WERI-Rb-1 (cell line): ENCODE results near the gene RRP36.
"Not testable (repeated sequence)": the region's sequence is repeated elsewhere in the genome, so short reads cannot be mapped to it uniquely, and the experiment has no call there.

Experiments
- DNase-seq: peaks from one replicate; pipeline ENCODE4 v3.0.0-alpha.2; 2020
- H3K27ac ChIP-seq: fragments of 250-450 bp; sonication (Bioruptor Pico); 2 replicates; pipeline ENCODE4 v1.5.1; 2020; ENCODE audit warnings: mild to moderate bottlenecking, moderate library complexity
- H3K27me3 ChIP-seq: fragments of 250-450 bp; sonication (Bioruptor Pico); 2 replicates; pipeline ENCODE4 v1.5.1; 2021; ENCODE audit warnings: mild to moderate bottlenecking, low read depth, moderate library complexity; ENCODE audit not compliant: insufficient read depth, severe bottlenecking
- H3K36me3 ChIP-seq: fragments of 250-450 bp; sonication (Bioruptor Pico); 2 replicates; pipeline ENCODE4 v1.5.1; 2020; ENCODE audit warnings: mild to moderate bottlenecking, moderate library complexity
- H3K4me3 ChIP-seq: 2 replicates; pipeline ENCODE4 v1.5.1; 2011; ENCODE audit warnings: low read depth, mild to moderate bottlenecking, control low read depth, low read length
- H3K9me3 ChIP-seq: fragments of 250-450 bp; sonication (Bioruptor Pico); 2 replicates; pipeline ENCODE4 v1.5.1; 2021; ENCODE audit warnings: mild to moderate bottlenecking, moderate library complexity; ENCODE audit not compliant: severe bottlenecking
- TF ChIP-seq, protein P1 (sequence below): IDR thresholded peaks from 2 replicates; pipeline ENCODE4 v1.5.1; 2011; ENCODE audit warnings: low read depth, mild to moderate bottlenecking, control low read depth, inconsistent platforms, low read length

RRP36 gene

DNA sequence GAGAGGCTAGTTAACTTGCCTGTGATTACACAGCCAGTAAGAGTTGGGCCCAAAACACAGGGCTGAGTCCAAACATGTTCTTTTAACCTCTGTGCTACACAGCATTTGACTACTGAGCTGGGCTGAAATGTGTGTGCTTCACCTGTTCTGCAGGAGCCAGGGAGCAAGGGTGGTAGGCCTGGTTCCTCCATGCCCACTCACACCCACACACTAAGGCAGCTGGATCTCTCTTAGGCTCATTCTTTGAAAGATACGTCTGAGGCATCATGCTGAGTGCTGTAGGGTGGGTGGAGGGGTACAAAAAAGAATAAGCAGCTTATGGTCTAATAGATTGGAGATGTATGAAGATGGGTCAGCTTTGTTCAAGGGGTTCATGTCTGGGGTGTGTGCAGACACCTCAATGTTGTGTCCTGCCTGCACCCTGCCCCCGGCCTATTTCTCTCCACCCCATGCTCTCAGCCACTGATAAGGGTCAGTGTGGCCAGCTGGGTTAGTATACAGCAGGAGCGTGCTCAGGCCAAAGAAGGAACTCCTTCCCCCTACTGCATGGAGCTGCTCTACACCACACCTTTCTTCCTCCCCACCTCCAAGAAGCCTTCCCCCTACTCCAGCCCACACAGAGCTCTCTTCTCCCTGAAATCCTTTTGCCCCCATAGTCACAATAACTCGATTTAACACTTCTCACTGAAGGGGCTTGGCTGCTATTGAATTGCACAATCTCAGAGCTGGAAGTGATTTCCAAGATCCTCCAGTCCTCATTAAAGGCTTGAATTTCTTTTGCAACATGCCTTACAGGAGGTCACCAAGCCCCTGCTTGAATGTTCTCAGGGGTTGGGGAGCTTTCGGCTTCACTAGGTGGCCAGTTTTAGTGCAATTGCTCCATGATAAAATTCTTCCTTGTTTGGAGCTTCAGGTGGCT lies 33.6 kb upstream of the RRP36 start:
- Histone ChIP-seq H3K27ac (no peak overlapping the region), H3K27me3 (no peaks in the 10 kb centered on the region), H3K36me3 (peaks cover 67% of the 10 kb centered on the region), H3K9me3 (no peaks in the 10 kb centered on the region), H3K4me3 (no peak overlapping the region)
- TF ChIP-seq, protein P1, sequence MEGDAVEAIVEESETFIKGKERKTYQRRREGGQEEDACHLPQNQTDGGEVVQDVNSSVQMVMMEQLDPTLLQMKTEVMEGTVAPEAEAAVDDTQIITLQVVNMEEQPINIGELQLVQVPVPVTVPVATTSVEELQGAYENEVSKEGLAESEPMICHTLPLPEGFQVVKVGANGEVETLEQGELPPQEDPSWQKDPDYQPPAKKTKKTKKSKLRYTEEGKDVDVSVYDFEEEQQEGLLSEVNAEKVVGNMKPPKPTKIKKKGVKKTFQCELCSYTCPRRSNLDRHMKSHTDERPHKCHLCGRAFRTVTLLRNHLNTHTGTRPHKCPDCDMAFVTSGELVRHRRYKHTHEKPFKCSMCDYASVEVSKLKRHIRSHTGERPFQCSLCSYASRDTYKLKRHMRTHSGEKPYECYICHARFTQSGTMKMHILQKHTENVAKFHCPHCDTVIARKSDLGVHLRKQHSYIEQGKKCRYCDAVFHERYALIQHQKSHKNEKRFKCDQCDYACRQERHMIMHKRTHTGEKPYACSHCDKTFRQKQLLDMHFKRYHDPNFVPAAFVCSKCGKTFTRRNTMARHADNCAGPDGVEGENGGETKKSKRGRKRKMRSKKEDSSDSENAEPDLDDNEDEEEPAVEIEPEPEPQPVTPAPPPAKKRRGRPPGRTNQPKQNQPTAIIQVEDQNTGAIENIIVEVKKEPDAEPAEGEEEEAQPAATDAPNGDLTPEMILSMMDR, result no peak
- DNase-seq, result no peak

DNA sequence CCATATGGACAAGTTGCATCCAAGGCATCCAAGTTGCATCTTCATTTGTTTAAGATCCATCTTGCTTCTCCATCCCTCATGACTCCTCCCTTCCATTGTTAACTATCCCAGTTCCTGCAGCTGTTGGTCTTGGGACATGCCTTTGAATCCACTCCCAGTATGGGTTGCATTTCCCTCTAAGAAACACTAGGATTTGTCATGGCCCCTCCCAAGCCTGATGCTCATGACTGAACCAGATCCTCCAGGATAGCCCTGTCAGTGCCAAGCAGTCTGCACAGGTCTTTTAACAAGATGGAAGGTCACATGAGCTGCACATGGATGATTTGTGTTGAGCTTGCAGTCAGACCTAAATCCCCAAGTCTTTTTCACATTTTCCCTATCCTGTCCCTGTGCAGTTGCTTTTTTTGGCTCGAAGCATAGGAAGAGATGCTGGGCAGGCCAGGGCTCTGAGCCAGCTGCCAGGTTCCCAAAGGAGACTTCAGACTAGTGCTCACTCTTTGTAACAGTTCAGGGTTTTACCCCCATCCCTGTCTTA lies 32.9 kb upstream of the RRP36 start:
- TF ChIP-seq, protein P1, result no peak
- no peak for DNase-seq
- Histone ChIP-seq H3K9me3 (no peaks in the 10 kb centered on the region), H3K27me3 (no peaks in the 10 kb centered on the region), H3K36me3 (peaks cover 71% of the 10 kb centered on the region), H3K4me3 (no peak overlapping the region), H3K27ac (no peak overlapping the region)

DNA sequence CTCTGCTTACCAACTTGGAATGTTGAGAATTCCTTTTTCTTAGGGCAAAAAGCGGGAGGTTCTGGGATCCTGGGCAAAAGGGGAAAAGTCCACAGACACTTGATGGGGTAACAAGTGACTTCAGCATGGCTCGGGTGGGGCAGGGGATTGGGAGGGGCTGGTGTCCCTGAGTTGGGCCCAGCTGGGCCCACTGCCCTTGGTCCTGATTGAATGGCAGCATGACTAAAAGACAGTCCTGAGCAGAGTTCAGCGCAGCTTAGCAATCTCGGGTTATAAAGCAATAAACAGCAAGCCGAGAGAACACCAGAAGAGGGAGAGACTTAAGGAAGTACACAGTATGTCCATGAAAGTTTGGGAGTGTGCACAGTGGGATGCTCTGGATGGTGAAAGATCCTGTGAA lies 31.5 kb upstream of the RRP36 start:
- Histone ChIP-seq H3K27me3 (no peaks in the 10 kb centered on the region), H3K36me3 (peaks cover 80% of the 10 kb centered on the region), H3K27ac (no peak overlapping the region), H3K4me3 (no peak overlapping the region), H3K9me3 (no peaks in the 10 kb centered on the region)
- no peak for DNase-seq
- TF ChIP-seq, protein P1, result no peak

DNA sequence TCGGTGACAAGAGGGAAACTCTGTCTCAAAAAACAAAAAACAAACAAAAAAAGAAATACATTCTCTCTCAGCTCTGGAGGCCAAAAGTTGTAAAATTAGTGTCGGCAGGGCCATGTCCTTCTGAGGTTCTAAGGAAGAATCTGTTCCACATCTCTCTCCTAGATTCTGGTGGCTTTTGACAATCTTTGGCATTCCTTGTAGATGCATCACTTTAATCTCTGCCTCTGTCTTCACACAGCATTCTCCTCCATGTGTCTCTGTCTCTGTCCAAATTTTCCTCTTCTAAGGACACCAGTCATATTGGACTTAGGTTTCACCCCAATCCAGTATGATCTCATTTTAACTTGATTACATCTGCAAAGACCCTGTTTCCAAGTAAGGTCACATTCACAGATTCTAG lies 28.0 kb upstream of the RRP36 start:
- no peak for DNase-seq
- TF ChIP-seq, protein P1, result no peak
- H3K36me3 ChIP-seq, result peaks cover 62% of the 10 kb centered on the region
- no peaks in the 10 kb centered on the region for H3K27me3 ChIP-seq
- H3K27ac ChIP-seq, result no peak overlapping the region
- no peaks in the 10 kb centered on the region for H3K9me3 ChIP-seq
- H3K4me3 ChIP-seq, result no peak overlapping the region

DNA sequence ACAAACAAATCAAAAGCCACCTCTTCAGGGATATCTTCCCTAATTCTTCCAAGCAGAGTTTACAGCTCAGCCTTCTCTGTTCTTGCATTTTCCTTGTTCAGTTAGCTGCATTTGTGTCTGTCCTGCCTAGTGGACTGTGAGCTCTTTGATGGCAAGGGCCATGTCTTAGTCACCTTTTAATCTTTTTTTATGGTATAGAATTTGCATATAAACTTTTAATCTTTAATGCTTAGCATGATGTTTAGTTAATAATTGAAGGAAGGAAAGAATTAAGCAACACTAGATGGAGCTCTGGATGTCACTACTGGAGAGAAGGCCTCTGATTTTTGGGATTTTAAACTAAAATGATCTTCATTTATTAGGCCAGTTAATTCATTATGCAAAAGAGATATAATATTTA lies 24.9 kb upstream of the RRP36 start:
- no peak overlapping the region for H3K27ac ChIP-seq
- H3K27me3 ChIP-seq, result no peaks in the 10 kb centered on the region
- TF ChIP-seq, protein P1, result no peak
- DNase-seq, result no peak
- H3K4me3 ChIP-seq, result no peak overlapping the region
- peaks cover 49% of the 10 kb centered on the region for H3K36me3 ChIP-seq
- H3K9me3 ChIP-seq, result no peaks in the 10 kb centered on the region

DNA sequence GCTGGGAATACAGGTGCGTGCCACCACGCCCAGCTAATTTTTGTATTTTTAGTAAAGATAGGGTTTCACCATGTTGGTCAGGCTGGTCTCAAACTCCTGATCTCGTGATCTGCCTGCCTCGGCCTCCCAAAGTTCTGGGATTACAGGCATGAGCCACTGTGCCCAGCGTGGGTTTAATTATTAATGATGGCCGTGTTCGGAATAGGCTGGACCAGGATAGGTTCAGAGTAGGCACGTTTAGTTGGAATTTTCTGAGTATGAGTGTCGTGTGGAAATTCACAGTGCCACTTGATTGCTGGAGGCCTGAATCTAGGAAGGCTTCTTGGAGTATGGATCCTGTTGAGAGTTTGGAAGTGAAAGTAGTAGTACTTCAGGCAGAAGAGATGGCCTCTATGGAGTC lies 23.2 kb upstream of the RRP36 start:
- not testable (repeated sequence) for H3K27ac ChIP-seq, H3K9me3 ChIP-seq, H3K27me3 ChIP-seq, DNase-seq, H3K4me3 ChIP-seq
- peaks cover 47% of the 10 kb centered on the region for H3K36me3 ChIP-seq
